Hematopoietic multipotent progenitor cell treated with erythropoietin and hydrocortisone succinate and interleukin-3 and kit ligand, for 15 days (in vitro differentiated cells): ENCODE data around the gene APOE.
"Not testable (repeated sequence)": the region's sequence is repeated elsewhere in the genome, so short reads cannot be mapped to it uniquely, and the experiment has no call there.

ENCODE experiments used
- DNase-seq: peaks from one replicate; pipeline ENCODE4 v3.0.0-alpha.2; 2015; ENCODE audit warnings: low spot score

The APOE gene

GRCh38 chr19:44884566-44884965 is 21.0 kb upstream of the APOE start:
- DNase-seq: no peak

GRCh38 chr19:44886141-44886540 is 19.5 kb upstream of the APOE start:
- DNase-seq: no peak

- no peak for DNase-seq
Observed at GRCh38 chr19:44887648-44888047, 17.9 kb upstream of the APOE start.

- DNase-seq: not testable (repeated sequence)
Observed at GRCh38 chr19:44888335-44888734, 17.3 kb upstream of the APOE start.

GRCh38 chr19:44889830-44890365 is 15.7 kb upstream of the APOE start:
- DNase-seq: no peak

- DNase-seq: peak; percentile 100
Observed at GRCh38 chr19:44890366-44891015, 15.1 kb upstream of the APOE start.

GRCh38 chr19:44891016-44891882 is 14.3 kb upstream of the APOE start, which contains the start of gene TOMM40:
TSS of gene TOMM40 (plus strand) at chr19:44891254. CDS start at chr19:44891416, 162 bp downstream.
- DNase-seq: no peak

GRCh38 chr19:44892932-44893331 is 12.7 kb upstream of the APOE start:
- DNase-seq: no peak

GRCh38 chr19:44893332-44894051 is 12.1 kb upstream of the APOE start:
- no peak for DNase-seq

GRCh38 chr19:44894052-44894400 is 11.6 kb upstream of the APOE start:
- DNase-seq: no peak

GRCh38 chr19:44894946-44895345 is 10.7 kb upstream of the APOE start:
- no peak for DNase-seq

- DNase-seq: no peak
Observed at GRCh38 chr19:44897835-44898234, 7.8 kb upstream of the APOE start.

- DNase-seq: no peak
Observed at GRCh38 chr19:44900328-44901244, 5.0 kb upstream of the APOE start.

GRCh38 chr19:44903216-44903601 is 2.4 kb upstream of the APOE start:
- DNase-seq: no peak

GRCh38 chr19:44903602-44904425 is 1.8 kb upstream of the APOE start:
- peak; percentile 78 for DNase-seq

GRCh38 chr19:44904426-44904994 is 1.1 kb upstream of the APOE start:
- no peak for DNase-seq

- no peak for DNase-seq
Observed at GRCh38 chr19:44907613-44908012, 2.0 kb downstream of the APOE start.

- DNase-seq: no peak
Observed at GRCh38 chr19:44908074-44908835, 2.7 kb downstream of the APOE start.

GRCh38 chr19:44908836-44909261 is 3.3 kb downstream of the APOE start:
- no peak for DNase-seq
